Endothelial cell of umbilical vein (primary cell): ENCODE data around the gene ADGRG7. TPM values are rescaled to one million over a fixed set of nuclear protein-coding genes. Genes with fewer than 3 reads are reported as not detected.
A peak's percentile ranks its signal among the peaks of the same experiment; 100 is the strongest.

Source experiments
- BruUV-seq: library from RNA; stranded (reverse); fragments of 400-500 nt; replicated peaks from 2 replicates; lab custom pipeline; 2021; lab: Mats Ljungman, UMichigan
- CTCF ChIA-PET: fragments of 300-600, 350-600 bp; sonication (Branson Sonifier 250); formaldehyde crosslinking; loops from one replicate; lab custom pipeline; 2021; ENCODE audit warnings: antibody characterized with exemption, inconsistent platforms; lab: Charles Lee
- POLR2A ChIA-PET: fragments of 300-600, 350-600 bp; sonication (Branson Sonifier 250); formaldehyde crosslinking; loops from one replicate; lab custom pipeline; 2021; ENCODE audit warnings: antibody characterized with exemption, inconsistent platforms; lab: Charles Lee
- DNase-seq: peaks from one replicate; pipeline ENCODE4 v3.0.0-alpha.2; 2011; ENCODE audit warnings: low read depth, low spot score
- FAIRE-seq: peaks from 2 replicates; lab custom pipeline; 2011; peaks lifted over from hg19 to GRCh38; lab: Jason Lieb, UNC
- H2AFZ ChIP-seq: 2 replicates; pipeline ENCODE4 v1.6.0; 2012; ENCODE audit warnings: low read depth, low read length, control low read depth, inconsistent platforms
- H3K27ac ChIP-seq: 2 replicates; pipeline ENCODE4 v1.5.1; 2011; ENCODE audit warnings: low read depth, mild to moderate bottlenecking, control low read depth, low read length, moderate library complexity; ENCODE audit not compliant: insufficient read depth
- H3K27me3 ChIP-seq, 2 experiments: 2 replicates each; pipeline versions ENCODE4 v1.6.0 to v1.6.1; 2011; ENCODE audit warnings: low read length in 2 of 2, mixed read lengths in 1 of 2; ENCODE audit not compliant: control insufficient read depth in 2 of 2, insufficient read depth in 2 of 2
- H3K36me3 ChIP-seq, 2 experiments: 2 replicates in 1 of 2; 3 replicates in 1 of 2; pipeline ENCODE4 v1.5.1; 2011; ENCODE audit warnings: low read length in 2 of 2, mild to moderate bottlenecking in 1 of 2, moderate library complexity in 1 of 2; ENCODE audit not compliant: control insufficient read depth in 2 of 2, insufficient read depth in 2 of 2; ENCODE audit errors: extremely low read depth in 1 of 2
- H3K4me1 ChIP-seq: 3 replicates; pipeline ENCODE4 v1.5.1; 2011; ENCODE audit warnings: mild to moderate bottlenecking, low read length; ENCODE audit not compliant: control insufficient read depth, insufficient read depth; ENCODE audit errors: extremely low read depth
- H3K4me2 ChIP-seq: 2 replicates; pipeline ENCODE4 v1.6.1; 2011; ENCODE audit warnings: low read length, control low read depth, mixed read lengths; ENCODE audit not compliant: insufficient read depth
- H3K4me3 ChIP-seq, 3 experiments: fragments of 200-600 bp in 1 of 3; sonication (generic), shearing (Covaris generic) in 1 of 3; replicated peaks in 1 of 3; 2 replicates each; pipeline ENCODE4 v1.5.1; 2011 to 2016; ENCODE audit warnings: control low read depth in 3 of 3, low read length in 3 of 3, mild to moderate bottlenecking in 2 of 3, inconsistent platforms in 1 of 3, low read depth in 1 of 3, moderate library complexity in 1 of 3; ENCODE audit not compliant: insufficient read depth in 1 of 3
- H3K79me2 ChIP-seq: 2 replicates; pipeline ENCODE4 v1.6.0; 2012; ENCODE audit warnings: low read length, inconsistent platforms; ENCODE audit not compliant: control insufficient read depth, insufficient read depth
- H3K9ac ChIP-seq: replicated peaks from 2 replicates; pipeline ENCODE3; 2011; ENCODE audit warnings: low read length, control low read depth; ENCODE audit not compliant: insufficient read depth; ENCODE audit errors: extremely low read depth
- H3K9me1 ChIP-seq: replicated peaks from 3 replicates; pipeline ENCODE4 v1.6.0; 2011; ENCODE audit warnings: mild to moderate bottlenecking, low read length; ENCODE audit not compliant: control insufficient read depth, insufficient read depth; ENCODE audit errors: extremely low read depth
- H3K9me3 ChIP-seq: replicated peaks from 2 replicates; pipeline ENCODE4 v1.5.1; 2012; ENCODE audit warnings: low read length, inconsistent platforms; ENCODE audit not compliant: control insufficient read depth, insufficient read depth
- H4K20me1 ChIP-seq: replicated peaks from 2 replicates; pipeline ENCODE3; 2011; ENCODE audit warnings: mild to moderate bottlenecking, low read length; ENCODE audit not compliant: control insufficient read depth, insufficient read depth; ENCODE audit errors: extremely low read depth
- CTCF ChIP-seq, 2 donors: IDR thresholded peaks; 1 replicate in 1 of 2; 2 replicates in 1 of 2; pipeline ENCODE4 v1.5.1; 2011; ENCODE audit warnings: low read length in 2 of 2, mild to moderate bottlenecking in 2 of 2, moderate library complexity in 2 of 2, control low read depth in 1 of 2, inconsistent platforms in 1 of 2, low read depth in 1 of 2; ENCODE audit not compliant: insufficient read depth in 1 of 2; ENCODE audit errors: extremely low read depth in 1 of 2
- EZH2 ChIP-seq: IDR thresholded peaks from 2 replicates; pipeline ENCODE4 v1.6.1; 2012; ENCODE audit warnings: borderline replicate concordance, low read depth, mild to moderate bottlenecking, moderate library complexity, low read length, inconsistent platforms; ENCODE audit not compliant: severe bottlenecking
- FOS ChIP-seq: IDR thresholded peaks from 2 replicates; pipeline ENCODE4 v1.6.1; 2011; ENCODE audit warnings: mild to moderate bottlenecking, low read length, moderate library complexity, borderline replicate concordance; ENCODE audit not compliant: insufficient read depth
- GATA2 ChIP-seq: IDR thresholded peaks from 2 replicates; pipeline ENCODE4 v1.7.0; 2011; ENCODE audit warnings: low read depth, mild to moderate bottlenecking, moderate library complexity, mixed read lengths, low read length; ENCODE audit not compliant: insufficient read length, insufficient read depth
- JUN ChIP-seq: IDR thresholded peaks from 2 replicates; pipeline ENCODE4 v1.6.1; 2011; ENCODE audit warnings: borderline replicate concordance, low read depth; ENCODE audit not compliant: insufficient read length, insufficient read depth
- MYC ChIP-seq: IDR thresholded peaks from one replicate; pipeline ENCODE4 v1.6.1; 2011; ENCODE audit warnings: mild to moderate bottlenecking, low read depth, low read length
- POLR2A ChIP-seq: IDR thresholded peaks from 2 replicates; pipeline ENCODE4 v1.6.1; 2012; ENCODE audit warnings: low read depth, mild to moderate bottlenecking, control low read depth, low read length
- POLR2AphosphoS5 ChIP-seq: IDR thresholded peaks from 2 replicates; pipeline ENCODE4 v1.6.1; 2012; ENCODE audit warnings: low read depth, mild to moderate bottlenecking, control low read depth, low read length, moderate library complexity; ENCODE audit not compliant: insufficient read depth
- dilution Hi-C: fragments of 300-500 bp; cut with MboI; formaldehyde crosslinking; loops from one replicate; pipeline ENCODE4 v1.15.0; 2019; ENCODE audit warnings: low sequenced_read_pairs; ENCODE audit not compliant: extremely low pct_ligation_motif_present
- intact Hi-C: fragments of 100-400 bp; cut with micrococcal nuclease; formaldehyde crosslinking; loops from one replicate; pipeline ENCODE4 v1.10.0; 2022
- polyA plus RNA-seq, 4 experiments: library from polyadenylated mRNA; depleted of rRNA in 3 of 4; stranded (reverse) in 3 of 4; unstranded in 1 of 4; fragments of >200 nt; gene quantifications; 2 replicates each; pipeline versions ENCODE4 v1.2.1 to v1.2.3, GENCODE V29; 2011 to 2012; ENCODE audit warnings: missing spikeins in 1 of 4
- total RNA-seq: library from RNA; stranded (reverse); gene quantifications from 2 replicates; pipeline ENCODE4 v1.2.3, GENCODE V29; 2021
- TF ChIP-seq, protein P1 (sequence below): IDR thresholded peaks from 2 replicates; pipeline ENCODE4 v1.6.1; 2011; ENCODE audit not compliant: insufficient read depth, insufficient read length

The ADGRG7 gene
- total and polyA plus RNA-seq, 2 donors (not counting 3 experiments of a cell fraction or from before 2014, with no cell fraction given), result not detected

DNA sequence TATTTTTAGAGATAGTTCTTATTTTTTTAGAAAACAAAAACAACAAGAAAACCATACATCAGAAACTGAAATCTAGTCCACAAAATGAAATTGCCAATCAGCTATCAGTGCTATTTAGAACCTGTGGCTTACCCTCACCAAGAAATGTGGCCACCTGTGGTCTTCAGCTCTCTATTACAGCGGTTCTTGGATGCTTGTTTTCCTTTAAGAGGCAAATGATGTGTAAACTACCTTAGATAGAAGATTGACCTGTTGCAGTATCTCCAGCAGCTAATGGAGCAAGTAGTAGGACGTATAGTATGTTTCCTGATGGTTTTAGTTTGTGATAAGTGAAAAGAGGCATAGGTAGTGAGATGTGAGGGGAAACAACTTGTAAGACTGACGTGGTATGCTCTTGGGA is 121.1 kb downstream of the ADGRG7 start:
- Histone ChIP-seq H3K79me2 (peaks cover 65% of the 10 kb centered on the region), H3K27ac (no peak overlapping the region), H4K20me1 (no peaks in the 10 kb centered on the region), H3K4me3 (no peak overlapping the region), H2AFZ (no peak overlapping the region), H3K9me3 (no peaks in the 10 kb centered on the region), H3K4me1 (no peaks in the 10 kb centered on the region), H3K9ac (no peak overlapping the region), H3K27me3 (no peaks in the 10 kb centered on the region), H3K36me3 (peaks cover 9 to 18% of the 10 kb centered on the region in 2 experiments), H3K4me2 (no peak overlapping the region), H3K9me1 (no peaks in the 10 kb centered on the region)
- FAIRE-seq, result no peak
- no TSS peak for BruUV-seq
- POLR2A ChIA-PET, result no interaction called here
- TF ChIP-seq POLR2A (no peak), CTCF (IDR thresholded peaks at IDR 0.05; ENCODE audit: extremely low read depth in 1 of 2, insufficient read depth in 1 of 2, low read depth in 1 of 2, low read length in 2 of 2) (no peak), JUN (no peak), POLR2AphosphoS5 (no peak), FOS (no peak), MYC (no peak), EZH2 (no peak), GATA2 (no peak)
- TF ChIP-seq, protein P1, sequence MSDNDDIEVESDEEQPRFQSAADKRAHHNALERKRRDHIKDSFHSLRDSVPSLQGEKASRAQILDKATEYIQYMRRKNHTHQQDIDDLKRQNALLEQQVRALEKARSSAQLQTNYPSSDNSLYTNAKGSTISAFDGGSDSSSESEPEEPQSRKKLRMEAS, result no peak
- intact Hi-C loops (no loop called here), dilution Hi-C loops (no loop called here)
- CTCF ChIA-PET, result interaction anchor here (0.5 to 2.2 kb wide), 4 partner anchors 12 to 414 kb away, joined by 3 to 9 read pairs (median 4); no protein-coding TSS in a partner anchor
- peak; percentile 13 for DNase-seq
